LNCaP clone FGC (cell line): ENCODE measurements around the gene RCAN1.
"Not testable (repeated sequence)": the region's sequence is repeated elsewhere in the genome, so short reads cannot be mapped to it uniquely, and the experiment has no call there.

Experiments used
- DNase-seq: peaks from one replicate; pipeline ENCODE4 v3.0.0-alpha.2; 2011; ENCODE audit warnings: low read depth
- H3K4me3 ChIP-seq: 2 replicates; pipeline ENCODE4 v1.5.1; 2011; ENCODE audit warnings: mild to moderate bottlenecking, low read depth, low read length, control low read depth
- TF ChIP-seq, protein P1 (sequence below): IDR thresholded peaks from 2 replicates; pipeline ENCODE4 v1.5.1; 2012; ENCODE audit warnings: mild to moderate bottlenecking; ENCODE audit not compliant: control insufficient read depth, insufficient read depth; ENCODE audit errors: extremely low read depth

RCAN1 gene

DNA sequence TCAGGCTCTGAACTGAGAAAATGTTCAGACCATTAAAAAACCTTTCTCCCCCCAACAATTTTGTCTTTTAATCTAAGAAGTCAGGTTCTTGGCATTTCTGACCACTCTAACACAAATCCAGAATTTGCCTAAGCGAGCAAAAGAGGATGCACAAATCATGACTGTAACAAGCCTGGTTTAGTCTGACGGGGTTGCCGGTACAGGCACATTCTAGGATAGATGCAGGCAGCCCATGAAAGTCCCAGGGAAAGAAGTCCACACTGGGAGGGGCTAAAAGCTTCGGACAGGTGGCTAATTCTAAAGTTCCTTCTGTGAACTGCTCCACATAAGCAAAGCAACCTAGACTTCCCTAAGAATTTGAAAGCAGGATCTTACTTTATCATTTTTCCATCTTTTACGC lies 54.9 kb downstream of the RCAN1 start:
- no peak overlapping the region for H3K4me3 ChIP-seq
- DNase-seq = no peak
- TF ChIP-seq, protein P1, sequence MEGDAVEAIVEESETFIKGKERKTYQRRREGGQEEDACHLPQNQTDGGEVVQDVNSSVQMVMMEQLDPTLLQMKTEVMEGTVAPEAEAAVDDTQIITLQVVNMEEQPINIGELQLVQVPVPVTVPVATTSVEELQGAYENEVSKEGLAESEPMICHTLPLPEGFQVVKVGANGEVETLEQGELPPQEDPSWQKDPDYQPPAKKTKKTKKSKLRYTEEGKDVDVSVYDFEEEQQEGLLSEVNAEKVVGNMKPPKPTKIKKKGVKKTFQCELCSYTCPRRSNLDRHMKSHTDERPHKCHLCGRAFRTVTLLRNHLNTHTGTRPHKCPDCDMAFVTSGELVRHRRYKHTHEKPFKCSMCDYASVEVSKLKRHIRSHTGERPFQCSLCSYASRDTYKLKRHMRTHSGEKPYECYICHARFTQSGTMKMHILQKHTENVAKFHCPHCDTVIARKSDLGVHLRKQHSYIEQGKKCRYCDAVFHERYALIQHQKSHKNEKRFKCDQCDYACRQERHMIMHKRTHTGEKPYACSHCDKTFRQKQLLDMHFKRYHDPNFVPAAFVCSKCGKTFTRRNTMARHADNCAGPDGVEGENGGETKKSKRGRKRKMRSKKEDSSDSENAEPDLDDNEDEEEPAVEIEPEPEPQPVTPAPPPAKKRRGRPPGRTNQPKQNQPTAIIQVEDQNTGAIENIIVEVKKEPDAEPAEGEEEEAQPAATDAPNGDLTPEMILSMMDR = no peak

DNA sequence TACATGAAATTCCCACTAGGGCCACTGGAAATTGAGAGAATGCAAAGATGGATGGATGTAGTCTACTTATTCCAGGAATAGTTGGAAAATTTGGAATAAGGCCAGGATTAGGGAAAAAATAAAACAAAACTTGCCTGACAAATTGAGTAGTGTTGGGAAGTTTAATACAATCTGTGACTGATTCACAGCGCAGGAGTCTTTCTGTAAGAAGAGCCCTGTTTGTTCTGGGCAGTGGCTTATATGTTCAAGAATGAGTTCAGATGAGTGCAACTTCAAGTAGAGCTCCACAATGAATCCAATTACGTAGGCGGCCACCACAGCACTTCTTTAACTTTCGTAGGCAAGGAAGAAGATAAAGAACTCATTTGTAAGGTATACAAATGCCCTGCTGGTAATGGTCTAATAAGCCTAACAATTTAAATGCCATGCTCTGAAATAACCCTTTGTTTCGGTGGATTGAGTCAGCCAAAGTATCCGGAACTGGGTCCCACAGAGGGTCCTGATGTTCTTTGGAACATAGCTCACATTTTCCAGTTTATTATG lies 55.8 kb downstream of the RCAN1 start:
- TF ChIP-seq, protein P1 = no peak
- H3K4me3 ChIP-seq = no peak overlapping the region
- DNase-seq = no peak

DNA sequence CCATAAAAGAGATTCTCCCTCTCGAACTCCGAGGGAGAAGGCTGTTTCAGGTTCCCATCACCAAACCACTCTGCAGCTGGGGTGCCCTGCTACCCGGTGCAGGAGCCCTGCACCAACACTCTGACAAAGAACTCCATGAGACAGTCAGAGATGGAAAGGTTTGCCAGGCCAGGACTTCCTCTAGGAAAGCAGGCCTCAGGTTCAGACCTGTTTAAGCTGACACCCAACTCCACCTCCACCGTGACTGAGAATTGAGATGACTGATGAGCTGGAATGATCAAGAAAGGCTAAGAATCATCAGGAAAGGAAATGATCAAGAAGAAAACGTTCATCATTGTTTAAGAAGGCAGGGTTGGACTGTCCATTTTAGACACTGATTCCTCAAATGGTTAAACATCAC lies 56.7 kb downstream of the RCAN1 start:
- no peak for DNase-seq
- TF ChIP-seq, protein P1 = no peak
- H3K4me3 ChIP-seq = no peak overlapping the region

DNA sequence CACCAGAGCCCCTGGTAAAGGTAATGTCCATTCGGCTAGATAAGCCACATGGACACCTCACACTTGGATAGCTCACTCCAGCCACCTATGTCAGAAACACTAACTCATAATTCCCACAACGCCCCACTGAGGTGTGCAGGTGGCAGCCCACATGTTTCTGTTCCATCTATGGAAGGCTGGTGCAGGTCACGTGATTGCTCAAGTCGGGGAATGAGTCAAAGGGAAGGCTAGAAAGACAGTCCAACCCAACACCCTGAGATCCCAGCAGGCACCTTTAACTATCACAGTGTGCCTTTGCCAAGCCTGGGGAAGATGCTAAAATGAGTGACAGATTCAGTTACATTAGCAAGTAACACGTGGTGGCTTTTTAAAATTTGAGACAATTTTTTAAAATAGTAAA lies 57.7 kb downstream of the RCAN1 start:
- no peak for DNase-seq
- H3K4me3 ChIP-seq = no peak overlapping the region
- TF ChIP-seq, protein P1 = no peak

DNA sequence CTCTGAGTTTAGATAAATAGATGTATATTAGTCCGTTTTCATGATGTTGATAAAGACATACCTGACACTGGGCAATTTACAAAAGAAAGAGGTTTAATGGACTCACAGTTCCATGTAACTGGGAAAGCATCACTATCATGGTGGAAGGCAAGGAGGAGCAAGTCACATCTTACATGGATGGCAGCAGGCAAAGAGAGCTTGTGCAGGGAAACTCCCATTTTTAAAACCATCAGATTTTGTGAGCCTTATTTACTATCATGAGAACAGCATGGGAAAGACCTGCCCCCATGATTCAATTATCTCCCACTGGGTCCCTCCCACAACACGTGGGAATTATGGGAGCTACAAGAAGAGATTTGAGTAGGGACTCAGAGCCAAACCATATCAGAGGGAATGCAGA lies 60.2 kb downstream of the RCAN1 start:
- H3K4me3 ChIP-seq, DNase-seq: not testable (repeated sequence)

DNA sequence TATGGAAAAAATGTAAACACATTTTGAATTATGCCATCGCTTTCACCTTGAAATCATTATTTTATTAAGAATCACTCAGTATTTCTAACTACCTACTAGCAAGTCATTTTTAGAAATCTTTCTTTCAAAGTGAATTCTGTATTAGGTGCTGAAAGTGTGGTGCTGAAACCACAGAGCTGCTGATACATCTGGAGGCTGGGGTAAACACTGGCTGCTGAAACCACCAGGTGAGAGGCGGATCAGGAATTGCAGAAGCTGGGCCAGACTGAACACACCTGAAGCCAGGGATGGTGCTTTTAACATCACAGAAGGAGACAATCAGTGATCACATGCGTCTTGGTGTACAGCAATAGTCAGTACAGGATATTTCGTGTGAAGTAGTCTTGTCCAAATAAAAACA lies 60.7 kb downstream of the RCAN1 start:
- TF ChIP-seq, protein P1 = no peak
- H3K4me3 ChIP-seq = no peak overlapping the region
- DNase-seq = no peak

DNA sequence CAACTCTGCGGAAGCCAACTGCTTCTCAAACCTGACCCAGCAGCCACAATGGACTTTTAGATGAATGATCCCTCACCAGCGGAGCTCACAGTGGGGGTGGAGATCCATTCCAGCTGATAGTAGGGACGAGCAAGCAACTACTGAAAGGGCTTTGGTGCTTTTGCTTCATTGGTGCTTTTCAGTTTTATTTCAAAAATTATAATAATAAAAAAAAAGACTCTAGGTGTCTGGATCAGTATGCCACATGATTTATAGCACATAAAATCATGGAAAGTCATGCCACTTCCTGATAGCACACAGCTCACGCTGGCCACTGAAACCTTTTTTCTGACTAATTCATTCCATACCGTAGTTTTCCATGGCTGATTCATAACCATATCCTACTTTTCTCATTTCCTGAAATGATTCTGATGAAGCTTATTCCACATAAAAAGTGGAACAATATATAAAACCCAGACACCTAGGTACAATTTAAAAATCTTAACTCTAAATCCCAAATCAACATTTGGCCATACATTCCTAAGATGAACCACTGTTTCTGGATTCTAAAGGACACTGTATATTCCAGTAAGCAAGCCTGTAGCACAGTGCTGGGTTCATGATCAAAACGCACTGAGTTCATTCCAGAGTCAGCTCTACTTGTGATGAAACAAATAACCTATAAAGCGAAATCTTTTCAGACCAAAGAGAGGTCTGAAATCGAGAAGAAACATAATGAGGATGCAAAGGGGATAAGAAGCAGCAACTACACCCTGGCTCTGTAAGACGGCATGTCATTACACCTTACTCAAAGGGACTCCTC lies 61.6 kb downstream of the RCAN1 start:
- TF ChIP-seq, protein P1 = no peak
- DNase-seq = no peak
- H3K4me3 ChIP-seq = no peak overlapping the region
